ENCODE measurements around the gene MAP3K19.

- no peak for TF ChIP-seq CTCF (IDR thresholded peaks at IDR 0.05)
- no peak for TF ChIP-seq POLR2A (IDR thresholded peaks at IDR 0.05)
Measured at GRCh38 chr2:135009339-135009738, 37.9 kb downstream of the MAP3K19 start.

All from heart left ventricle (tissue), 13 donors.